HG03045 (cell line): ENCODE data around the gene TMEM40.
"Not testable (repeated sequence)": the region's sequence is repeated elsewhere in the genome, so short reads cannot be mapped to it uniquely, and the experiment has no call there.

Experiments used
- ATAC-seq: cut with Tn5 transposase; IDR thresholded peaks from one replicate; pipeline ENCODE4 v1.9.1; 2021; ENCODE audit warnings: mild to moderate bottlenecking, moderate library complexity; ENCODE audit not compliant: unreplicated experiment

Gene TMEM40

GRCh38 chr3:12752809-12753208 is 6.2 kb downstream of the TMEM40 start:
- no peak for ATAC-seq

- ATAC-seq = no peak
Observed at GRCh38 chr3:12752102-12752501, 7.0 kb downstream of the TMEM40 start.

DNA sequence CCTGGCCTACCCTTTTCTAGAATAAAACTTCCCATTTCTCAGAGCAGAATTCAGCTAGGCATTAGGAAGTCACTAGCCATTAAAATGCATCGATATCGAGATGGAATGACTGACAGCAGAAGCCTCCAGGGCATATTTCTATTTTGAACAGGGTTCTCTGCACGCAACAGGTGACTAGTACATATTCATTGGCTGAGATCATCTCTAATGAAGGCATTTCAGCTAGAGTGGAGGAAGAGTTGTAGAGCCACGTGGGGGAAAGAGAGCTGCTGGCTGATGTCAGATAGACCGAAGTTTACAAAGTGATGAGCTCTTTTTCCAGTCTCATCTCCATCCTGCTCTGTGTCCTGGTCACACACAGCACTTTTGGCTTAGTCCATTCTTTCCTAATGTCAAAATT is 7.5 kb downstream of the TMEM40 start:
- no peak for ATAC-seq

DNA sequence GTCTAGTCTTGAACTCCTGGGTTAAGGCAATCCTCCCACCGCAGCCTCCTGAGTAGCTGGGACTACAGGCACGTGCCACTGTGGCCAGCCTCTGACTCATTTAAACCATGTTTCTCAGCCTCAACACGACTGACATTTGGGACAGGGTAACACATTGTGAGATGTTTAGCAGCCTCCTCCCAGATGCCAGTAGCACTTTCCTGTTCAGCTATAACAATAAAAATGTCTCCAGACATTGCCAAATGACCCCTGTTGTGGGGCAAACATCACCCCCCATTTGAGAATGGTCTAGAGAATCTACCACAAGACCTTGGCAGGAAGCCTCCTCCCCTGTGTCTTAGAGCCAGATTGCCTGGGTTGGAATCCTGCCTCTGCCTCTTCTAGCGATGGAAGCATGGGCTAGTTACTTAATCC is 8.4 kb downstream of the TMEM40 start:
- ATAC-seq = no peak

DNA sequence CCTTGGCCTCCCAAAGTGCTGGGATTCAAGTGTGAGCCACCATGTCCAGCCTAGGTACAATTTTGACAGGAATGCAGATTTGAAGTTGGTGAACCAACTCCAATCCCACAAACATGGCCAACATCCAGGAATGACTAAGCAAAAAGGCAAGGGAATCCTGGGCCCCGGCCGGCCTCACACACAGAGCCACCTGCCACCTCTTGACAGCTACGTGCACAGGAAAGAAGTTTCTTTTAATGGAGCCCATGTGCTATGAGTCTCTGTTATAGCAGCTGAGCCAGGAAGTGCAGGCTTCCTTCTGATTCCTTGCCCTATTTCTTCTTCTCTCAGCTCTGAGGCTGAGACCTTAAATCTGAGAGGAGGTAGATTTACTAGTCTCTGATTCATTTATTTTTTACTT is 8.8 kb downstream of the TMEM40 start:
- no peak for ATAC-seq

DNA sequence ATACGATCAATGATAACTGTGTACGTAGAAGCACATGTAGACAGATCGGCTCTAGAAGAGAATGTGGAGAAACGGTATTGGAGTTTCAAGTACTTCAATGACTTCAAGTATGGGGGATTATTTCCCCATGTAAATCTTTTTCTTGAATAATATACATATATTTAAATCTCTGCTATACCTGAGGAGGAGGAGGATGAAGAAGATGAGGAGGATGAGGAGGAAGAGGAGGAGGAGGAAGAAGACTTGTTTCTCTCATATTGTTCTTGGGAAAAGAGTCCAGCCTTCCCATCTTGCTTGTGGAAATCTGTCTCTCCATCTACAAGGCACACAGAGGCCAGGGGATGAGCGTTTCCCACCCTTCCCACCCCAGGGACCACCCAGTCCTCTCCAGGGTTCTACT is 10.6 kb downstream of the TMEM40 start:
- no peak for ATAC-seq

DNA sequence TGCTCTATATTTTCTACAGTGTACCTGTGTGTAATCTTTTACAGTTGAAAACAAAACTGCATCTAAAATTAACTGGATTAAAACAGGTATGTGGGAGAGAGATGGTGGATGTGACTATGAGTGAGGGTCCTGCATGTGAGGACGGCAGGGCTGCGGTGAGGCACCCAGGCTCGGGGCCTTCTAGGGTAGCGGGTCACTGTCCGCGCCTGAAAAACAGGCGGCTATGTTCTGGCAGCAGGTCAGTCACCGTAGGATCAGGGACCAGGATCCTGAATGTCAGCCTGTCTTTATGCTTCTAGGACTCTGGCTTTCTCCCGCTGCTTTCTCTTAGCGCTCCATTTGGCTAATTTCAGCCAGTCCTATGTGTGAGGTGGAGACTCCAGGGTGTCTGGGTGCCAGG is 12.6 kb downstream of the TMEM40 start:
- no peak for ATAC-seq

DNA sequence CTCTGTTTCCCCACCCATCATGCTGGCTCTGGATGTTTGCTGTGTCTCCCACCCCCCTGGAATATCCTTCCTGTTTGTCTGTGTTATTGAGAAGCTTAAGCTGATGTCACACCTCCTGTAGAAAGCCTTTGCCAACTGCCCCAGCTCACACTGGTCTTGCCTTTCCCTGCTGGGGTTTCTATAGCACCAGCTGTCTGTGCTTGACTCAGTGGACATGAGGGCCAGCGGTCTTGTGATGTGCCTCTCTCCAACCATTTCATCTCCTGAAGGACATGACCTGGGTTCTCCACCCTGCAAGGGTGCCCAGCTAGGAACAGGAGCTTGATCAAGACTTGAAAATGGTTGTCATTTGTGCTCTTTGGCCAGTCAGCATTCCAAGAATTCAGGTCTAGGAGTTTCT is 14.7 kb downstream of the TMEM40 start:
- ATAC-seq = no peak

- no peak for ATAC-seq
Observed at GRCh38 chr3:12743583-12743982, 15.5 kb downstream of the TMEM40 start.

GRCh38 chr3:12742330-12743107 is 16.5 kb downstream of the TMEM40 start:
- ATAC-seq = no peak

- no peak for ATAC-seq
Observed at GRCh38 chr3:12741209-12741608, 17.9 kb downstream of the TMEM40 start.

- no peak for ATAC-seq
Observed at GRCh38 chr3:12737833-12738232, 21.2 kb downstream of the TMEM40 start.

GRCh38 chr3:12737319-12737718 is 21.7 kb downstream of the TMEM40 start:
- ATAC-seq = no peak

DNA sequence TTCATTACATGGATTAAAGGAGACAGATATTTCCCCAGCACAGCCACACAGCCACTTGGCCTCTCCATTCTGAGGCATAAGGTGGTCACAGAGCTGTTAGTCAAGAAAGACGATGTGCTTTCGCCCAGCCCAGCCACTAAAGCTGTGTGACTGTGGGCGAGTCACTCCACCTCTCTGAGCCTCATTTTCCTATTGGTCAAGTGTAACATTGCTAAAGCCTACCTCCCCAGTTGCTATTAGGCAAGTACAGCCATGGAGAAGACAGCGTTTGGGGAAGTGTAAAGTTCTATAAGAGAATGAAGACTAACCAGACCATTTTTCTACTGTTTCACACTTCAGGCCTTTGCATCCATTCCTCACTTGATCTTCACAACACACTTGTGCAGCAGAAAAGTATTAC is 24.1 kb downstream of the TMEM40 start:
- no peak for ATAC-seq

GRCh38 chr3:12733566-12733965 is 25.5 kb downstream of the TMEM40 start:
- ATAC-seq = no peak

DNA sequence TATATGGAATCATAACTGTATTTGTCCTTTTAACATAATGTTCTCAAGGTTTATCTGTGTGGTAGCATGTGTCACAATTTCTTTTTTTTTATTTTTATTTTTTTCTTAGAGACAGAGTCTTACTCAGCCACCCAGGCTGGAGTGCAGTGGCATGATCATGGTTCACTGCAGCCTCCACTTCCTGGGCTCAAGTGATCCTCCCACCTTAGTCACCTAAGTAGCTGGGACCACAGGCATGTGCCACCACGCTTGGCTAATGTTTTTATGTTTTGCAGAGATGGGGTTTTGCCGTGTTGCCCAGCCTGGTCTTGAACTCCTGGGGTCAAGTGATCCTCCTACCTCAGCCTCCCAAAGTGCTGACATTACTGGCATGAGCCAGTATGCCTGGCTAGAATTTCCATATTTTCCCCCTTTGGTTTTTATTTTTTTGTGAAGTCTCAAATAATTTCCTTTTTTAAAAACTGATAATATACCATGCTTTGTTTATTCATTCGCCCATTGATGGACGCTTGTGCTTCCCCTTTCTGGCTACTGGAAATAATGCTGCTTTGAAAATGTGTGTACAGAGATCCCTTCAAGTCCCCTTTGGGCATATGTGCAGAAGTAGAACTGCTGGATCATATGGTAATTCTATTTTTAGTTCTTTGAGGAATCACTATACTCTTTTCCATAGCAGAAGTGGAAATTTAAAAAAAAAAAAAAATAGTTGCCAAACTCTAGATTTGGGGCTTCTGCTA is 28.4 kb downstream of the TMEM40 start:
- ATAC-seq = no peak

DNA sequence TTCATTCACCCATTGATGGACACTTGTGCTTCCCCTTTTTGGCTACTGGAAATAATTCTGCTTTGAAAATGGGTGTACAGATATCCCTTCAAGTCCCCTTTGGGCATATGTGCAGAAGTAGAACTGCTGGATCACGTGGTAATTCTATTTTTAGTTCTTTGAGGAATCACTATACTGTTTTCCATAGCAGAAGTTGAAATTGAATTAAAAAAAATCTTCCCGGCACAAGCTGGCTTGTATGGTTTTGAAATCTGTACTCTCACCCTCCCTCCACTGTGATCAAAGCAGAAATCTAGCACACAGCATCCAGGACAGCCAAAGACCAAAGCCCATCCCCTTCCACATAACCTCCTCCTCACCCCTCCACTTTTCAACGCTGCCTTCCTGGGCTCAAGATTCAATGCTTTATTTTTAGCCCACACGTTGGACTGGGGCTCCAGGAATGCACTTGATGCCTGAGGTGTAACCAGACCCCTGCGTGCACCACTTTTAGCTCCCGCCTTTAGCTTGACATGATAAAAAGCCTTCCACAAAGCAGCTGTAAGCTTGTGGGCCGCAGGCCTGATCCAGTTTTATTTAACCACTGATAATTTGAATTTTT is 29.9 kb downstream of the TMEM40 start:
- ATAC-seq = no peak

DNA sequence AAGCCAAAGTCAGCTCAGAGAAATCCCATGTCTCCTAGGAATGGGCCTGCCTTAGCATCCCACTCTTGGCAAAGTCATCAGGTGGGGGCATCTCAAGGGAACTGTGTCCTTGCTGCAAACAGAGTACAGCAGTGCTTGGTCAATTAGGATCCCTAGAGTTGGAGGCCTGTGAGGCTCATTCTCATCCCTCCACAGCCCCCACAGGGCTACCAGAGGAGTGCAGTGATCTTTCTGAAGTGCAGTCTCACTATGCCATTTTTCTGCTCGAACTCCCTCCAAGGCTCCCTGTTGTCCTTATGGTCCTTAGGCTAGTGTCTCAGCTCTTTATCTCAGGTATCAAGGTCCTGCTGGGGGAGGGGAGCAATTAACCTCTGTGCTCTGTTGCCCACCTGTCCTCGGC is 31.1 kb downstream of the TMEM40 start:
- ATAC-seq = no peak

GRCh38 chr3:12727481-12727880 is 31.6 kb downstream of the TMEM40 start:
- ATAC-seq = no peak

GRCh38 chr3:12725436-12725835 is 33.6 kb downstream of the TMEM40 start:
- no peak for ATAC-seq

- no peak for ATAC-seq
Observed at GRCh38 chr3:12724794-12725193, 34.3 kb downstream of the TMEM40 start.

DNA sequence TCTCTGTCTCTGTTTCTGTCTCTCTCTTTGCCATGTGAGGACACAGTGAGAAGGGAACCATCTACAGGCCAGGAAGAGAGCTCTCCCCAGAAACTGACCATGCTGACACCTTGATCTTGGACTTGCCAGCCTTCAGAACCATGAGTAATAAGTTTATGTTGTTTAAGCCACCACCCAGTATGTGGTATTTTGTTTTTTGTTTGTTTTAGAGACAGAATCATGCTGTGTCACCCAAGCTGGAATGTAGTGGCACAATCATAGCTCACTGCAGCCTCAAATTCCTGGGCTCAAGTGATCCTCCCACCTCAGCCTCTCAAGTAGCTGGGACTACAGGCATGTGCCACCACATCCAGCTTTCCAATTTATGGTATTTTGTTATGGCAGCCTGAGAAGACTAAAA is 35.7 kb downstream of the TMEM40 start:
- ATAC-seq = not testable (repeated sequence)
